SK-N-SH treated with all-trans-retinoic acid at 6 μM for 48 hours (cell line): ENCODE data around the gene FOXRED1.

Experiments
- ARNTL ChIP-seq: fragments of 450-650 bp; formaldehyde crosslinking; IDR thresholded peaks from 2 replicates; pipeline ENCODE4 v1.5.0; 2020; ENCODE audit warnings: low read depth, mild to moderate bottlenecking, moderate library complexity, borderline replicate concordance
- BACH2 ChIP-seq: fragments of 250-450 bp; sonication (Bioruptor Pico); IDR thresholded peaks from 2 replicates; pipeline ENCODE4 v1.9.0; 2021; ENCODE audit warnings: mild to moderate bottlenecking, borderline replicate concordance
- CREB5 ChIP-seq: fragments of 250-450 bp; sonication (Bioruptor Pico); IDR thresholded peaks from 2 replicates; pipeline ENCODE4 v1.5.1; 2020; ENCODE audit warnings: low read depth, mild to moderate bottlenecking, moderate library complexity
- TOX ChIP-seq: fragments of 250-450 bp; sonication (Bioruptor Pico); IDR thresholded peaks from 2 replicates; pipeline ENCODE4 v1.8.0; 2021; ENCODE audit warnings: mild to moderate bottlenecking, moderate library complexity, borderline replicate concordance
- ZC3H10 ChIP-seq: fragments of 250-450 bp; sonication (Bioruptor Pico); IDR thresholded peaks from 2 replicates; pipeline ENCODE4 v1.5.1; 2021; ENCODE audit warnings: mild to moderate bottlenecking, moderate library complexity
- ZFP30 ChIP-seq: fragments of 450-650 bp; formaldehyde crosslinking; IDR thresholded peaks from 2 replicates; pipeline ENCODE4 v1.5.0; 2022; ENCODE audit warnings: mild to moderate bottlenecking, moderate library complexity
- ZNF70 ChIP-seq: fragments of 450-650 bp; formaldehyde crosslinking; IDR thresholded peaks from 2 replicates; pipeline ENCODE4 v1.5.0; 2020; ENCODE audit warnings: mild to moderate bottlenecking, moderate library complexity

GRCh38 chr11:126229858-126230540 lies 39.0 kb upstream of the FOXRED1 start:
- no peak for TF ChIP-seq ZC3H10
- no peak for TF ChIP-seq ZFP30 (CRISPR knock-in tag)
- no peak for TF ChIP-seq ZNF70 (CRISPR knock-in tag)
- TF ChIP-seq BACH2 (CRISPR knock-in tag), result no peak
- no peak for TF ChIP-seq TOX
- no peak for TF ChIP-seq ARNTL (CRISPR knock-in tag)
- TF ChIP-seq CREB5 (CRISPR knock-in tag), result no peak
